DND-41 (cell line): ENCODE data around the gene COL15A1.

Experiments used
- CTCF ChIP-seq: IDR thresholded peaks from 2 replicates; pipeline ENCODE4 v1.5.1; 2012; ENCODE audit warnings: borderline replicate concordance, low read length, moderate library complexity, mild to moderate bottlenecking; ENCODE audit not compliant: poor library complexity, severe bottlenecking; ENCODE audit errors: extremely low read depth
- EZH2 ChIP-seq: IDR thresholded peaks from 3 replicates; pipeline ENCODE4 v1.6.1; 2012; ENCODE audit warnings: borderline replicate concordance, low read depth, mild to moderate bottlenecking, moderate library complexity, low read length, inconsistent platforms; ENCODE audit not compliant: severe bottlenecking

GRCh38 chr9:99039505-99040182, 95.9 kb downstream of the COL15A1 start:
- TF ChIP-seq CTCF: no peak
- TF ChIP-seq EZH2: no peak
